Calu3 (cell line): ENCODE data around the gene FIBIN. TPM values are rescaled to one million over a fixed set of nuclear protein-coding genes. Genes with fewer than 3 reads are reported as not detected.

Source experiments
- BruUV-seq: library from RNA; stranded (reverse); fragments of 400-500 nt; replicated peaks from 2 replicates; lab custom pipeline; 2021; lab: Mats Ljungman, UMichigan
- CTCF ChIA-PET: fragments of 300-600 bp; sonication (Branson Sonifier 250); formaldehyde crosslinking; loops from one replicate; lab custom pipeline; 2022; ENCODE audit warnings: antibody characterized with exemption; lab: Charles Lee
- DNase-seq: peaks from one replicate; pipeline ENCODE4 v3.0.0; 2022
- H3K27ac Mint-ChIP-seq: one replicate; pipeline ENCODE4 v1.8.0; 2022; ENCODE audit warnings: mixed read lengths; ENCODE audit not compliant: unreplicated experiment
- H3K27me3 Mint-ChIP-seq: one replicate; pipeline ENCODE4 v1.8.0; 2022; ENCODE audit warnings: mixed read lengths; ENCODE audit not compliant: unreplicated experiment
- H3K36me3 Mint-ChIP-seq: one replicate; pipeline ENCODE4 v1.8.0; 2022; ENCODE audit warnings: mild to moderate bottlenecking, moderate library complexity, mixed read lengths; ENCODE audit not compliant: insufficient read depth, unreplicated experiment
- H3K4me1 Mint-ChIP-seq: one replicate; pipeline ENCODE4 v1.8.0; 2022; ENCODE audit warnings: mild to moderate bottlenecking, low read depth, mixed read lengths; ENCODE audit not compliant: unreplicated experiment
- H3K4me3 Mint-ChIP-seq: one replicate; pipeline ENCODE4 v1.8.0; 2022; ENCODE audit warnings: mild to moderate bottlenecking, low read depth, moderate library complexity, mixed read lengths; ENCODE audit not compliant: unreplicated experiment
- H3K9me3 Mint-ChIP-seq: one replicate; pipeline ENCODE4 v1.8.0; 2022; ENCODE audit warnings: low read depth, mixed read lengths; ENCODE audit not compliant: unreplicated experiment
- intact Hi-C: fragments of 100-400 bp; cut with micrococcal nuclease; formaldehyde crosslinking; loops from one replicate; pipeline ENCODE4 v1.10.0; 2022; ENCODE audit not compliant: unreplicated experiment
- total RNA-seq: library from RNA; stranded (reverse); gene quantifications from 2 replicates; pipeline ENCODE4 v1.2.3, GENCODE V29; 2022
- TF ChIP-seq, protein P1 (sequence below): fragments of 200-600 bp; IDR thresholded peaks from one replicate; pipeline ENCODE4 v1.8.0; 2022; ENCODE audit warnings: antibody characterized with exemption; ENCODE audit not compliant: unreplicated experiment

FIBIN gene
- total RNA-seq, 1 experiment from 2014 or later = not detected

DNA sequence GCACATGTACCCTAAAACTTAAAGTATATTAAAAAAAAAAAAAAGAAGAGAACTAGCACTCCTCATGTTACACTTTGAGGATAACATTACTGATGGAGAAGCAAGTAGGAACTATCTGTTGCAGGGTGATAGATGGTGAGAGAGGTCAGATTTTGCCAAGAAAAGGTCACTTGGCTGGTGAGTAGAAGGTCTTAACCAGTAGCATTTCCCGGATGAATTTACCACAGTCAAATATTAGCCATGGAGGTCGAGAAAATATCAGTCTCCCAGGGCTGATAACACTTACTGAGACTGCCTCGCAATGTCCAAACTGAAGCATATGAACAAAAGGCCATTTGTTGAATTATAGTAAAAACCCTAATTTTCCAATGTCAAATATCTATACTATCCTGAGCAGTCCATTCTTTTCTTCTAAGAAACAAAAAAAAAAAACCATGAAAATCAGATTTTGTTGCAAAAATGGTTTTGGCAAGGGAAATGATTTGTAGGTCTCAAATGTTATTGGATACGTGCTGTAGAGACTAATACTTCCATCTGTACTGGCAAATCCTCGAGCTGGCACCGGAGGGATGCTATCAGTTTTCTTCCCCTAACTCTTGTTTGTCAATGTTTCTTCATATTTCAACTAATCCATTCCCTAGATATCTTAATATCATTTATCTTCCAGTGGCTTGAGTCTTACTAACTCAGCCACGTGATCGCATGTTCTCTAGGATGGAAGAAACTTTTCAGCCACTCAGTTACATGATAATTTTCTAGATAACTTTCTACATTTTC is 32.2 kb downstream of the FIBIN start:
- no TSS peak for BruUV-seq
- intact Hi-C loops = no loop called here
- Mint-ChIP-seq H3K4me3 (no peak overlapping the region), H3K4me1 (no peaks in the 10 kb centered on the region), H3K27ac (no peak overlapping the region), H3K36me3 (no peaks in the 10 kb centered on the region), H3K9me3 (no peaks in the 10 kb centered on the region), H3K27me3 (no peaks in the 10 kb centered on the region)
- DNase-seq = no peak
- CTCF ChIA-PET = no interaction called here
- TF ChIP-seq, protein P1, sequence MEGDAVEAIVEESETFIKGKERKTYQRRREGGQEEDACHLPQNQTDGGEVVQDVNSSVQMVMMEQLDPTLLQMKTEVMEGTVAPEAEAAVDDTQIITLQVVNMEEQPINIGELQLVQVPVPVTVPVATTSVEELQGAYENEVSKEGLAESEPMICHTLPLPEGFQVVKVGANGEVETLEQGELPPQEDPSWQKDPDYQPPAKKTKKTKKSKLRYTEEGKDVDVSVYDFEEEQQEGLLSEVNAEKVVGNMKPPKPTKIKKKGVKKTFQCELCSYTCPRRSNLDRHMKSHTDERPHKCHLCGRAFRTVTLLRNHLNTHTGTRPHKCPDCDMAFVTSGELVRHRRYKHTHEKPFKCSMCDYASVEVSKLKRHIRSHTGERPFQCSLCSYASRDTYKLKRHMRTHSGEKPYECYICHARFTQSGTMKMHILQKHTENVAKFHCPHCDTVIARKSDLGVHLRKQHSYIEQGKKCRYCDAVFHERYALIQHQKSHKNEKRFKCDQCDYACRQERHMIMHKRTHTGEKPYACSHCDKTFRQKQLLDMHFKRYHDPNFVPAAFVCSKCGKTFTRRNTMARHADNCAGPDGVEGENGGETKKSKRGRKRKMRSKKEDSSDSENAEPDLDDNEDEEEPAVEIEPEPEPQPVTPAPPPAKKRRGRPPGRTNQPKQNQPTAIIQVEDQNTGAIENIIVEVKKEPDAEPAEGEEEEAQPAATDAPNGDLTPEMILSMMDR = no peak

DNA sequence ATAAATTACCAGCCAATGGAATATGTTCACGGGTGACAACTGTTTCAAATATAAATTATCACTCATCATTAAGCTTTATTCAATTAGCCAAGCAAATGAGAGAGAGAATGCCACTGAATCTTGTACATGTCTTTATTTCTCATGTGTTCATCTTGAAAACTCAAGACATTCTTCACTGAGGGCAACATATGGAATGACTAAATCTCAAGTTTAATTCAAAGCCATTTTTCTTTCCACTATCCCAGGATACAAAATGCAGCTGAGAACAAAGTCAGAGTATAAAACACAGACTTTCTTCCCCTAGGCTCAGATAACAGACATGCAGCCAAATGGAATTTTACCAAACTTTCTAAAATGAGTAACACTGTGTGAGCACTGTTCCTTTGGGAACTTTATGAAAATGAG is 34.7 kb downstream of the FIBIN start:
- no peaks in the 10 kb centered on the region for H3K36me3 Mint-ChIP-seq
- no peaks in the 10 kb centered on the region for H3K27me3 Mint-ChIP-seq
- no peaks in the 10 kb centered on the region for H3K4me1 Mint-ChIP-seq
- H3K9me3 Mint-ChIP-seq = no peaks in the 10 kb centered on the region
- DNase-seq = no peak
- intact Hi-C loops = no loop called here
- H3K27ac Mint-ChIP-seq = no peak overlapping the region
- no peak overlapping the region for H3K4me3 Mint-ChIP-seq
- no TSS peak for BruUV-seq
- CTCF ChIA-PET = no interaction called here
- TF ChIP-seq, protein P1 = no peak

DNA sequence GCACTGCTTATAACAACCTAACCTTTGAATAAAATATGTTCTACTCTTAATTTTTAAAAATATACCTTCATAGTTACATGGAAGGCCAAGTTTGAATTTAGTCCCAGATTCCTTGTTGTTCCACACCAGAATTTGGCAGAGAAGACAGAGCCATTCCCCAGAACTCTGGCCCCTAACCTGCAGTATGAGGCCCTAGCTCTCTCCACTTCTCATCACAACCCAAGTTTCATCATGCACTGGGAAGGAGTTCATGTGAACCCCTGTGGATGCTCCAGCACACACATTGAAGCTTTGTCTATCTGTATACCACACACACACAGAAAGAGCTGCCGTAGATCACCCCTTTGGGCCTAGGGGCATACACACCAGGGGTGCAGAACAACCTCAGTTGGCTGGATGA is 36.1 kb downstream of the FIBIN start:
- Mint-ChIP-seq H3K36me3 (no peaks in the 10 kb centered on the region), H3K4me1 (no peaks in the 10 kb centered on the region), H3K27ac (no peak overlapping the region), H3K27me3 (no peaks in the 10 kb centered on the region), H3K4me3 (no peak overlapping the region), H3K9me3 (no peaks in the 10 kb centered on the region)
- intact Hi-C loops = no loop called here
- no peak for DNase-seq
- TF ChIP-seq, protein P1 = no peak
- BruUV-seq = no TSS peak
- CTCF ChIA-PET = no interaction called here

DNA sequence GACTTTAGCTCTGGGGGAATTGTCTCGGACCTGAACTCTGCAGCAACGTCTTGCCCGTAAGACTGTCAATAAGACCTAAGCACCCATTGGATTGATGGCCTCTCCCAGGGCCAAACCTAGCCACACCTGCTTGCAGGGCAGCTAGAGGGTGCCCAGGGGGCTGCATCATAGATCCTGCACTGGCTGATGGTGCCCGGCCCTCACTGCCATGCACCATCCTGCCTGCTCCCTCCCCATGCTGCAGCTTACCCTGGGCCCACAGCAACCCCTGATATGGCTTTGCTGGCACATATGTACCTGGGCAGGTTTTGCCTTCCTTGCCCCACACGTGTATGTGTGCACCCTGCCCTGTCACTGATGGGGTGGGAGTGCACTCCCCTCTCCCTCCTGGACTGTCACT is 37.8 kb downstream of the FIBIN start:
- CTCF ChIA-PET = no interaction called here
- no peak for DNase-seq
- Mint-ChIP-seq H3K4me1 (no peaks in the 10 kb centered on the region), H3K4me3 (no peak overlapping the region), H3K27ac (no peak overlapping the region), H3K27me3 (no peaks in the 10 kb centered on the region), H3K9me3 (no peaks in the 10 kb centered on the region), H3K36me3 (no peaks in the 10 kb centered on the region)
- intact Hi-C loops = no loop called here
- BruUV-seq = no TSS peak
- TF ChIP-seq, protein P1 = no peak
